ENCODE data around the gene AOAH.

- no peak for TF ChIP-seq CTCF (IDR thresholded peaks at IDR 0.05 in 2 of 3, conservative IDR thresholded peaks at IDR 0.05 in 1 of 3; ENCODE audit: insufficient read depth in 2 of 3, low read depth in 1 of 3, low read length in 3 of 3)
- TF ChIP-seq RBM22 (IDR thresholded peaks at IDR 0.05; ENCODE audit: low read depth, low read length, poor library complexity, severe bottlenecking) = no peak
- no peak for TF ChIP-seq PHTF2 (CRISPR knock-in tag; IDR thresholded peaks at IDR 0.05)
- TF ChIP-seq POLR2AphosphoS5 (IDR thresholded peaks at IDR 0.05; ENCODE audit: control insufficient read depth, insufficient read depth, low read depth, low read length) = no peak
Observed at GRCh38 chr7:36565792-36566356, 158.4 kb downstream of the AOAH start.
